HCT116 (cell line): ENCODE measurements around the gene FBXO17. TPM values are rescaled to one million over a fixed set of nuclear protein-coding genes. Genes with fewer than 3 reads are reported as not detected.

Source experiments
- ATAC-seq: fragments of 200-7000 bp; cut with Tn5 transposase; 2 replicates; pipeline ENCODE4 v1.9.1; 2020; ENCODE audit warnings: mild to moderate bottlenecking, moderate library complexity
- BruUV-seq: library from RNA; stranded (reverse); fragments of 400-500 nt; replicated peaks from 2 replicates; lab custom pipeline; 2021; lab: Mats Ljungman, UMichigan
- CTCF ChIA-PET: fragments of 300-600 bp; sonication (Branson Sonifier 250); formaldehyde crosslinking; loops from one replicate; lab custom pipeline; 2021; ENCODE audit warnings: antibody characterized with exemption; lab: Charles Lee
- POLR2A ChIA-PET: fragments of 300-600, 350-600 bp; sonication (Branson Sonifier 250); formaldehyde crosslinking; loops from one replicate; lab custom pipeline; 2021; ENCODE audit warnings: antibody characterized with exemption; lab: Charles Lee
- RAD21 ChIA-PET, 2 experiments: fragments of 300-600 bp; sonication (Branson Sonifier 250); formaldehyde crosslinking; loops; one replicate each; lab custom pipeline; 2023; ENCODE audit warnings: low total read pairs in 2 of 2; ENCODE audit not compliant: uncharacterized antibody in 2 of 2, unreplicated experiment in 2 of 2, low non-redundant PET in 1 of 2; lab: Charles Lee
- DNase-seq: peaks from one replicate; pipeline ENCODE4 v3.0.0-alpha.2; 2010; ENCODE audit warnings: low read depth, low spot score
- H2AFZ ChIP-seq: fragments of 200-600 bp; shearing (Covaris generic), sonication (generic); 2 replicates; pipeline ENCODE4 v1.6.1; 2017; ENCODE audit warnings: low read depth, mixed run types, mixed read lengths, antibody characterized with exemption, low read length; ENCODE audit not compliant: poor library complexity, severe bottlenecking
- H3K27ac ChIP-seq: 2 replicates; pipeline ENCODE4 v1.5.1; 2012; ENCODE audit warnings: low read depth, low read length
- H3K27me3 ChIP-seq: fragments of 200-600 bp; sonication (generic); 2 replicates; pipeline ENCODE4 v1.6.1; 2016; ENCODE audit warnings: mixed run types, low read length, mixed read lengths; ENCODE audit not compliant: insufficient read depth
- H3K36me3 ChIP-seq, 2 experiments: fragments of 200-500 bp in 1 of 2; fragments of 200-600 bp in 1 of 2; sonication (Bioruptor generic) in 1 of 2; sonication (generic) in 1 of 2; 2 replicates each; pipeline versions ENCODE4 v1.5.1 to v1.6.1; 2014 to 2016; ENCODE audit warnings: low read length in 2 of 2, inconsistent platforms in 1 of 2, mixed read lengths in 1 of 2, mixed run types in 1 of 2; ENCODE audit not compliant: insufficient read depth in 2 of 2, control insufficient read depth in 1 of 2
- H3K4me1 ChIP-seq, 2 experiments: fragments of 200-600 bp in 1 of 2; sonication (generic) in 1 of 2; 2 replicates each; pipeline versions ENCODE4 v1.5.1 to v1.6.1; 2012 to 2017; ENCODE audit warnings: low read length in 2 of 2, inconsistent platforms in 1 of 2, mild to moderate bottlenecking in 1 of 2, mixed read lengths in 1 of 2, mixed run types in 1 of 2, moderate library complexity in 1 of 2; ENCODE audit not compliant: insufficient read depth in 2 of 2, control insufficient read depth in 1 of 2
- H3K4me2 ChIP-seq: fragments of 200-600 bp; sonication (generic); 2 replicates; pipeline ENCODE4 v1.6.1; 2017; ENCODE audit warnings: mixed run types, low read length, mixed read lengths
- H3K4me3 ChIP-seq, 2 experiments: fragments of 200-600 bp in 1 of 2; sonication (generic) in 1 of 2; replicated peaks in 1 of 2; 2 replicates each; pipeline ENCODE4 v1.5.1; 2011 to 2016; ENCODE audit warnings: low read length in 2 of 2, control low read depth in 1 of 2, low read depth in 1 of 2, mild to moderate bottlenecking in 1 of 2, mixed read lengths in 1 of 2, mixed run types in 1 of 2
- H3K79me2 ChIP-seq: fragments of 200-600 bp; sonication (generic); 2 replicates; pipeline ENCODE4 v1.6.1; 2017; ENCODE audit warnings: mild to moderate bottlenecking, mixed run types, low read length, moderate library complexity, mixed read lengths; ENCODE audit not compliant: insufficient read depth
- H3K9ac ChIP-seq: fragments of 200-600 bp; sonication (generic); 2 replicates; pipeline ENCODE4 v1.6.1; 2016; ENCODE audit warnings: low read length, mixed read lengths
- H3K9me2 ChIP-seq: fragments of 200-600 bp; sonication (generic), shearing (Covaris generic); 2 replicates; pipeline ENCODE4 v1.6.1; 2017; ENCODE audit warnings: mixed run types, mild to moderate bottlenecking, moderate library complexity; ENCODE audit not compliant: insufficient read depth
- H3K9me3 ChIP-seq, 2 experiments: fragments of 200-500 bp in 1 of 2; fragments of 200-600 bp in 1 of 2; sonication (Bioruptor generic) in 1 of 2; sonication (generic) in 1 of 2; 2 replicates each; pipeline ENCODE4 v1.6.1; 2014 to 2017; ENCODE audit warnings: low read length in 2 of 2, mixed read lengths in 2 of 2, inconsistent platforms in 1 of 2, low read depth in 1 of 2, mild to moderate bottlenecking in 1 of 2, mixed run types in 1 of 2, moderate library complexity in 1 of 2; ENCODE audit not compliant: control insufficient read depth in 1 of 2, insufficient read depth in 1 of 2
- H4K20me1 ChIP-seq: fragments of 200-600 bp; sonication (generic), shearing (Covaris generic); 2 replicates; pipeline ENCODE4 v1.6.1; 2017; ENCODE audit warnings: mixed run types, mild to moderate bottlenecking, moderate library complexity; ENCODE audit not compliant: insufficient read depth
- EZH2 ChIP-seq: fragments of 200-600 bp; sonication (generic); IDR thresholded peaks from 2 replicates; pipeline ENCODE4 v1.6.1; 2017; ENCODE audit warnings: antibody characterized with exemption, mixed run types
- EZH2phosphoT487 ChIP-seq: fragments of 200-600 bp; IDR thresholded peaks from 2 replicates; pipeline ENCODE4 v1.6.1; 2018; ENCODE audit warnings: antibody characterized with exemption, borderline replicate concordance
- FOSL1 ChIP-seq: IDR thresholded peaks from 2 replicates; pipeline ENCODE4 v1.6.1; 2012; ENCODE audit warnings: low read depth
- JUND ChIP-seq: IDR thresholded peaks from 2 replicates; pipeline ENCODE4 v1.6.1; 2012
- REST ChIP-seq: IDR thresholded peaks from 2 replicates; pipeline ENCODE4 v1.6.1; 2012; ENCODE audit warnings: low read depth
- SP1 ChIP-seq: IDR thresholded peaks from 2 replicates; pipeline ENCODE4 v1.6.1; 2012; ENCODE audit warnings: low read depth
- YY1 ChIP-seq: IDR thresholded peaks from 2 replicates; pipeline ENCODE4 v1.6.1; 2011; ENCODE audit warnings: low read length, low read depth, moderate library complexity, mild to moderate bottlenecking; ENCODE audit not compliant: insufficient replicate concordance; ENCODE audit errors: extremely low read depth
- ZFX ChIP-seq: fragments of 450-650 bp; IDR thresholded peaks from 2 replicates; pipeline ENCODE4 v1.6.1; 2017
- intact Hi-C: fragments of 100-400 bp; cut with micrococcal nuclease; formaldehyde crosslinking; loops from 2 replicates; pipeline ENCODE4 v1.10.0; 2022
- total RNA-seq: library from RNA; stranded (reverse); gene quantifications from one replicate; pipeline ENCODE4 v1.2.1, GENCODE V29; 2021; ENCODE audit not compliant: unreplicated experiment

FBXO17 gene
- total RNA-seq, 1 experiment from 2014 or later, result 18.5 TPM

GRCh38 chr19:38922482-38922881 lies 53.1 kb downstream of the FBXO17 start:
- Histone ChIP-seq H3K9ac (no peak overlapping the region), H4K20me1 (no peaks in the 10 kb centered on the region), H3K9me2 (no peaks in the 10 kb centered on the region), H3K4me2 (no peak overlapping the region), H3K4me1 (no peaks in the 10 kb centered on the region), H2AFZ (no peak overlapping the region), H3K36me3 (peaks cover 12 to 19% of the 10 kb centered on the region in 2 experiments), H3K4me3 (no peak overlapping the region), H3K79me2 (0 out of 2 replicates have a peak, but pooled peaks cover 3% of the 10 kb centered on the region), H3K27me3 (no peaks in the 10 kb centered on the region), H3K9me3 (no peaks in the 10 kb centered on the region), H3K27ac (no peak overlapping the region)
- ChIA-PET POLR2A (no interaction called here), CTCF (no interaction called here), RAD21 (no interaction called here)
- TF ChIP-seq YY1 (no peak), REST (no peak), ZFX (no peak), JUND (no peak), SP1 (no peak), EZH2phosphoT487 (no peak), EZH2 (no peak), FOSL1 (no peak)
- no peak for DNase-seq
- intact Hi-C loops, result no loop called here
- no TSS peak for BruUV-seq
- no peak for ATAC-seq
